Activated gamma-delta T cell treated with Interleukin-2 at 50 U/mL for 16 hours (primary cell): ENCODE data around the gene ERG.

Experiments
- DNase-seq: peaks from one replicate; pipeline ENCODE4 v3.0.0-alpha.2; 2020

Gene ERG

GRCh38 chr21:38388203-38388602 lies 110.1 kb downstream of the ERG start:
- DNase-seq, result no peak

GRCh38 chr21:38386967-38387366 lies 111.3 kb downstream of the ERG start:
- DNase-seq, result no peak

- no peak for DNase-seq
Measured at GRCh38 chr21:38385427-38386175, 112.7 kb downstream of the ERG start.

GRCh38 chr21:38384675-38385426 lies 113.4 kb downstream of the ERG start:
- DNase-seq, result no peak

GRCh38 chr21:38384238-38384560 lies 114.1 kb downstream of the ERG start:
- DNase-seq, result no peak

- DNase-seq, result no peak
Measured at GRCh38 chr21:38383411-38384237, 114.7 kb downstream of the ERG start.

GRCh38 chr21:38380481-38381137 lies 117.7 kb downstream of the ERG start:
- DNase-seq, result no peak

GRCh38 chr21:38379147-38379546 lies 119.1 kb downstream of the ERG start:
- no peak for DNase-seq

- no peak for DNase-seq
Measured at GRCh38 chr21:38377165-38378088, 120.8 kb downstream of the ERG start.

GRCh38 chr21:38376693-38377092 lies 121.6 kb downstream of the ERG start:
- DNase-seq, result no peak

GRCh38 chr21:38376235-38376634 lies 122.0 kb downstream of the ERG start:
- no peak for DNase-seq

- no peak for DNase-seq
Measured at GRCh38 chr21:38367646-38368045, 130.6 kb downstream of the ERG start.

- no peak for DNase-seq
Measured at GRCh38 chr21:38365521-38365920, 132.8 kb downstream of the ERG start.

- DNase-seq, result no peak
Measured at GRCh38 chr21:38363693-38364092, 134.6 kb downstream of the ERG start.

GRCh38 chr21:38361324-38361723 lies 137.0 kb downstream of the ERG start:
- no peak for DNase-seq

- no peak for DNase-seq
Measured at GRCh38 chr21:38359835-38360234, 138.4 kb downstream of the ERG start.

GRCh38 chr21:38359090-38359489 lies 139.2 kb downstream of the ERG start:
- DNase-seq, result no peak

GRCh38 chr21:38358666-38359065 lies 139.6 kb downstream of the ERG start:
- no peak for DNase-seq

GRCh38 chr21:38358098-38358497 lies 140.2 kb downstream of the ERG start:
- DNase-seq, result no peak

- no peak for DNase-seq
Measured at GRCh38 chr21:38356883-38357625, 141.2 kb downstream of the ERG start.
